K562 (cell line): ENCODE measurements around the gene NPR3. TPM values are rescaled to one million over a fixed set of nuclear protein-coding genes. Genes with fewer than 3 reads are reported as not detected.

Experiments used
- ATAC-seq: fragments of 200-7000 bp; cut with Tn5 transposase; 3 replicates; pipeline ENCODE4 v1.9.1; 2020; ENCODE audit warnings: moderate library complexity
- BruUV-seq: library from RNA; stranded (reverse); fragments of 400-500 nt; replicated peaks from 2 replicates; lab custom pipeline; 2021; lab: Mats Ljungman, UMichigan
- CTCF ChIA-PET: fragments of 300-600 bp; formaldehyde crosslinking; extraction: SDS; loops from one replicate; lab custom pipeline; 2021; ENCODE audit warnings: low intra/inter-chr PET ratio; lab: Yijun Ruan, JAX
- POLR2A ChIA-PET: fragments of 300-600, 350-650 bp; sonication (Branson Sonifier 250); formaldehyde crosslinking; extraction: SDS; loops from one replicate; lab custom pipeline; 2021; ENCODE audit warnings: antibody characterized with exemption, inconsistent platforms; lab: Yijun Ruan, JAX
- DNase-seq, 4 experiments: peaks; one replicate each; pipeline versions ENCODE4 v3.0.0 to v3.0.0-alpha.2; 2011 to 2018; ENCODE audit warnings: low spot score in 3 of 4, mixed read lengths in 3 of 4; ENCODE audit errors: extremely low read depth in 1 of 4
- FAIRE-seq: peaks from 2 replicates; lab custom pipeline; 2011; peaks lifted over from hg19 to GRCh38; lab: Jason Lieb, UNC
- H2AFZ ChIP-seq: 2 replicates; pipeline ENCODE4 v1.6.0; 2011; ENCODE audit warnings: low read depth, low read length, control low read depth, inconsistent platforms
- H3K27ac ChIP-seq: fragments of 200-600 bp; 3 replicates; pipeline ENCODE4 v1.8.0; 2011; ENCODE audit warnings: low read depth, mild to moderate bottlenecking, control low read depth, inconsistent platforms, low read length, moderate library complexity, mixed read lengths; ENCODE audit errors: extremely low read depth
- H3K27me3 ChIP-seq, 2 experiments: fragments of 300-600 bp in 1 of 2; 2 replicates in 1 of 2; 3 replicates in 1 of 2; pipeline versions ENCODE4 v1.6.0 to v1.8.0; 2011; ENCODE audit warnings: inconsistent platforms in 2 of 2, low read length in 2 of 2, mild to moderate bottlenecking in 1 of 2, mixed read lengths in 1 of 2, moderate library complexity in 1 of 2; ENCODE audit not compliant: control insufficient read depth in 2 of 2, insufficient read depth in 2 of 2
- H3K36me3 ChIP-seq: fragments of 300-600 bp; 3 replicates; pipeline ENCODE4 v1.8.0; 2011; ENCODE audit warnings: mild to moderate bottlenecking, low read length, inconsistent platforms; ENCODE audit not compliant: control insufficient read depth, insufficient read depth
- H3K4me1 ChIP-seq, 2 experiments: fragments of 200-600 bp in 1 of 2; replicated peaks in 1 of 2; 2 replicates in 1 of 2; 3 replicates in 1 of 2; pipeline versions ENCODE4 v1.5.1 to v1.8.0; 2011; ENCODE audit warnings: inconsistent platforms in 2 of 2, low read length in 2 of 2, mild to moderate bottlenecking in 1 of 2, mixed read lengths in 1 of 2, moderate library complexity in 1 of 2; ENCODE audit not compliant: control insufficient read depth in 2 of 2, insufficient read depth in 2 of 2
- H3K4me2 ChIP-seq: 2 replicates; pipeline ENCODE4 v1.6.1; 2011; ENCODE audit warnings: low read length, control low read depth, inconsistent platforms, mixed read lengths; ENCODE audit not compliant: insufficient read depth
- H3K4me3 ChIP-seq: fragments of 200-600 bp; sonication (generic), shearing (Covaris generic); 2 replicates; pipeline ENCODE4 v1.5.1; 2016; ENCODE audit warnings: control low read depth, inconsistent platforms
- H3K79me2 ChIP-seq: fragments of 200-600 bp; 3 replicates; pipeline ENCODE4 v1.8.0; 2011; ENCODE audit warnings: low read length, inconsistent platforms; ENCODE audit not compliant: control insufficient read depth, insufficient read depth
- H3K9ac ChIP-seq, 2 experiments: 2 replicates each; pipeline versions ENCODE4 v1.6.0 to v1.6.1; 2011; ENCODE audit warnings: low read depth in 2 of 2, low read length in 2 of 2, control low read depth in 1 of 2, inconsistent platforms in 1 of 2, mild to moderate bottlenecking in 1 of 2, mixed read lengths in 1 of 2; ENCODE audit not compliant: insufficient read depth in 1 of 2
- H3K9me1 ChIP-seq: one replicate; pipeline ENCODE4 v1.6.0; 2011; ENCODE audit warnings: inconsistent platforms, mild to moderate bottlenecking, low read length, moderate library complexity; ENCODE audit not compliant: control insufficient read depth, insufficient read depth
- H3K9me3 ChIP-seq: replicated peaks from 2 replicates; pipeline ENCODE4 v1.5.1; 2011; ENCODE audit warnings: low read depth, low read length, inconsistent platforms; ENCODE audit not compliant: control insufficient read depth, insufficient read depth
- H4K20me1 ChIP-seq: replicated peaks from 2 replicates; pipeline ENCODE4 v1.6.1; 2011; ENCODE audit warnings: low read length, inconsistent platforms, mixed read lengths; ENCODE audit not compliant: control insufficient read depth, insufficient read depth
- HNRNPH1 ChIP-seq: fragments of 200-400 bp; formaldehyde crosslinking; optimal IDR thresholded peaks from 2 replicates; pipeline ENCODE3; 2017; ENCODE audit warnings: low read depth, mild to moderate bottlenecking, low read length, moderate library complexity
- MAFK ChIP-seq: IDR thresholded peaks from 2 replicates; pipeline ENCODE4 v1.6.1; 2011; ENCODE audit warnings: low read length, improper control_type of control experiment
- NFE2 ChIP-seq: IDR thresholded peaks from 2 replicates; pipeline ENCODE4 v1.6.1; 2014; ENCODE audit warnings: antibody characterized with exemption, low read depth
- SRSF7 ChIP-seq: fragments of 200-400 bp; formaldehyde crosslinking; optimal IDR thresholded peaks from 2 replicates; pipeline ENCODE3; 2017; ENCODE audit warnings: mild to moderate bottlenecking, low read depth, low read length
- TFAM ChIP-seq: fragments of 250-450 bp; sonication (Bioruptor Pico); conservative IDR thresholded peaks from 2 replicates; pipeline ENCODE4 v1.5.0; 2021; ENCODE audit warnings: mild to moderate bottlenecking, moderate library complexity
- ZBTB7A ChIP-seq: IDR thresholded peaks from 2 replicates; pipeline ENCODE4 v1.6.1; 2011; ENCODE audit warnings: low read depth, mild to moderate bottlenecking, low read length, moderate library complexity, borderline replicate concordance; ENCODE audit not compliant: control insufficient read depth
- ZNF431 ChIP-seq: sonication (generic); formaldehyde crosslinking; IDR thresholded peaks from 2 replicates; pipeline ENCODE4 v1.8.0; 2022; ENCODE audit warnings: mild to moderate bottlenecking, missing genetic modification reagents
- ZNF445 ChIP-seq: fragments of 250-450 bp; sonication (Bioruptor Pico); IDR thresholded peaks from 2 replicates; pipeline ENCODE4 v1.4.0; 2020; ENCODE audit warnings: low read depth, mild to moderate bottlenecking, moderate library complexity
- ZNF668 ChIP-seq: fragments of 250-450 bp; sonication (Bioruptor Pico); IDR thresholded peaks from 2 replicates; pipeline ENCODE4 v1.8.0; 2022; ENCODE audit warnings: mild to moderate bottlenecking, inconsistent platforms
- WGBS: fragments of 100-300 bp; shearing (Covaris generic); methylation state at CpG from one replicate; pipeline ENCODE4 v1.1.6; 2016; ENCODE audit warnings: low coverage, mixed read lengths; ENCODE audit not compliant: insufficient coverage; ENCODE audit errors: missing lambda C conversion rate; 5-methylcytosine and 5-hydroxymethylcytosine counted together
- in situ Hi-C: fragments of 300-500 bp; cut with MboI; formaldehyde crosslinking; loops from 4 replicates; pipeline ENCODE4 v1.15.0; 2018; ENCODE audit warnings: inconsistent platforms, mixed read lengths
- intact Hi-C: fragments of 100-400 bp; cut with micrococcal nuclease; formaldehyde crosslinking; loops from 2 replicates; pipeline ENCODE4 v1.14.2; 2022
- polyA plus RNA-seq, 8 experiments: library from polyadenylated mRNA; depleted of rRNA in 4 of 8; stranded (reverse) in 5 of 8; unstranded in 3 of 8; fragments of >200 nt; fragmentation: Nextera tagmentation in 2 of 8; fragmentation: Illumina TruSeq in 1 of 8; extraction: Ambion mirVana in 2 of 8; extraction: Trizol in 1 of 8; gene quantifications; 2 replicates each; pipeline versions ENCODE4 v1.2.1 to v1.2.3, GENCODE V29; 2011 to 2014; ENCODE audit warnings: inconsistent platforms in 1 of 8, missing spikeins in 1 of 8
- total RNA-seq, 7 experiments: library from RNA; depleted of rRNA in 6 of 7; stranded (reverse); fragments of >200 nt in 6 of 7; fragmentation: Illumina TruSeq in 2 of 7; extraction: Trizol in 2 of 7; gene quantifications; 2 replicates each; pipeline versions ENCODE4 v1.2.1 to v1.2.3, GENCODE V29; 2011 to 2021; ENCODE audit warnings: low replicate concordance in 1 of 7
- TF ChIP-seq, protein P1 (sequence below): sonication (generic); formaldehyde crosslinking; IDR thresholded peaks from 2 replicates; pipeline ENCODE4 v1.8.1; 2023; ENCODE audit warnings: mild to moderate bottlenecking, missing genetic modification reagents
- TF ChIP-seq, protein P2 (sequence below): sonication (generic); formaldehyde crosslinking; IDR thresholded peaks from 2 replicates; pipeline ENCODE4 v1.8.0; 2022; ENCODE audit warnings: missing genetic modification reagents, mild to moderate bottlenecking, borderline replicate concordance

The NPR3 gene
- total and polyA plus RNA-seq, 9 of the 15 experiments (the other 6 are each of a cell fraction or from before 2014, with no cell fraction given): 0.01 to 0.11 (median 0.04) TPM; not detected in 2

DNA sequence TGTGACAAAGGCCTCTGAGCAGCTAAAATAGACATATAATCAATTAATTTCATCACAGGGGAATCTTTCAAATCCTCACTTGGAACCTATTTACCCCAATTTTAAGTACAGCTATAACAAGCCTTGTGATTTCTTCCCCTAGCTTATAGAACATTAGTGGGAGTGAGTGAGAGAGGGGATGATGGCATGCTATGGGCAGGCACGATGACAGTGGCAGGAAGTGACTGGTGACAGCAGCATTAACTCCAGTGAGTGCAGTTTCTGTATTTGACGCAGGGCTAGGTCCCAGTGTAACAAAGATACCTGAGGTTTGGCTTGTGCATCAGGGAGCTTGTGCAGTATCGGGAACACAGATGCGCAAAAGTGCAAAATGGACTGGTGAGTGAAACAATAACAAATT, 54.1 kb downstream of the NPR3 start:
- no peaks in the 10 kb centered on the region for H3K9me3 ChIP-seq
- BruUV-seq: no TSS peak
- no peaks in the 10 kb centered on the region for H3K4me1 ChIP-seq
- no peak overlapping the region for H3K4me3 ChIP-seq
- no peaks in the 10 kb centered on the region for H3K9me1 ChIP-seq
- no peak for FAIRE-seq
- intact Hi-C loops: no loop called here
- CTCF ChIA-PET: no interaction called here
- POLR2A ChIA-PET: no interaction called here
- no peak overlapping the region for H3K4me2 ChIP-seq
- peaks cover 0 to 4% of the 10 kb centered on the region in 2 experiments; a peak in 1 of 5 replicates for H3K27me3 ChIP-seq
- no peak overlapping the region for H3K27ac ChIP-seq
- H4K20me1 ChIP-seq: no peaks in the 10 kb centered on the region
- in situ Hi-C loops: no loop called here
- WGBS: 1% methylated on average over 4 of the region's 4 CpGs
- H3K36me3 ChIP-seq: no peaks in the 10 kb centered on the region
- DNase-seq: no peak
- no peak overlapping the region for H2AFZ ChIP-seq
- no peak for TF ChIP-seq SRSF7
- TF ChIP-seq, protein P1, sequence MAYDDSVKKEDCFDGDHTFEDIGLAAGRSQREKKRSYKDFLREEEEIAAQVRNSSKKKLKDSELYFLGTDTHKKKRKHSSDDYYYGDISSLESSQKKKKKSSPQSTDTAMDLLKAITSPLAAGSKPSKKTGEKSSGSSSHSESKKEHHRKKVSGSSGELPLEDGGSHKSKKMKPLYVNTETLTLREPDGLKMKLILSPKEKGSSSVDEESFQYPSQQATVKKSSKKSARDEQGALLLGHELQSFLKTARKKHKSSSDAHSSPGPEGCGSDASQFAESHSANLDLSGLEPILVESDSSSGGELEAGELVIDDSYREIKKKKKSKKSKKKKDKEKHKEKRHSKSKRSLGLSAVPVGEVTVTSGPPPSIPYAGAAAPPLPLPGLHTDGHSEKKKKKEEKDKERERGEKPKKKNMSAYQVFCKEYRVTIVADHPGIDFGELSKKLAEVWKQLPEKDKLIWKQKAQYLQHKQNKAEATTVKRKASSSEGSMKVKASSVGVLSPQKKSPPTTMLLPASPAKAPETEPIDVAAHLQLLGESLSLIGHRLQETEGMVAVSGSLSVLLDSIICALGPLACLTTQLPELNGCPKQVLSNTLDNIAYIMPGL (CRISPR knock-in tag): no peak
- TF ChIP-seq MAFK: no peak
- TF ChIP-seq ZNF445: no peak
- no peak for TF ChIP-seq ZNF668 (CRISPR knock-in tag)
- TF ChIP-seq, protein P2, sequence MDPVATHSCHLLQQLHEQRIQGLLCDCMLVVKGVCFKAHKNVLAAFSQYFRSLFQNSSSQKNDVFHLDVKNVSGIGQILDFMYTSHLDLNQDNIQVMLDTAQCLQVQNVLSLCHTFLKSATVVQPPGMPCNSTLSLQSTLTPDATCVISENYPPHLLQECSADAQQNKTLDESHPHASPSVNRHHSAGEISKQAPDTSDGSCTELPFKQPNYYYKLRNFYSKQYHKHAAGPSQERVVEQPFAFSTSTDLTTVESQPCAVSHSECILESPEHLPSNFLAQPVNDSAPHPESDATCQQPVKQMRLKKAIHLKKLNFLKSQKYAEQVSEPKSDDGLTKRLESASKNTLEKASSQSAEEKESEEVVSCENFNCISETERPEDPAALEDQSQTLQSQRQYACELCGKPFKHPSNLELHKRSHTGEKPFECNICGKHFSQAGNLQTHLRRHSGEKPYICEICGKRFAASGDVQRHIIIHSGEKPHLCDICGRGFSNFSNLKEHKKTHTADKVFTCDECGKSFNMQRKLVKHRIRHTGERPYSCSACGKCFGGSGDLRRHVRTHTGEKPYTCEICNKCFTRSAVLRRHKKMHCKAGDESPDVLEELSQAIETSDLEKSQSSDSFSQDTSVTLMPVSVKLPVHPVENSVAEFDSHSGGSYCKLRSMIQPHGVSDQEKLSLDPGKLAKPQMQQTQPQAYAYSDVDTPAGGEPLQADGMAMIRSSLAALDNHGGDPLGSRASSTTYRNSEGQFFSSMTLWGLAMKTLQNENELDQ (CRISPR knock-in tag): no peak
- TF ChIP-seq ZBTB7A: no peak
- TF ChIP-seq TFAM (CRISPR knock-in tag): no peak
- no peak for TF ChIP-seq ZNF431 (CRISPR knock-in tag)
- no peak for TF ChIP-seq NFE2
- no peak for TF ChIP-seq HNRNPH1
- TF ChIP-seq, all 486 proteins: peak for 0
- no peak overlapping the region for H3K9ac ChIP-seq
- H3K79me2 ChIP-seq: no peaks in the 10 kb centered on the region
- ATAC-seq: no peak
